H1 (cell line): Measurements from ENCODE around the gene SLC25A38.
"Not testable (repeated sequence)": the region's sequence is repeated elsewhere in the genome, so short reads cannot be mapped to it uniquely, and the experiment has no call there.

Source experiments
- CHD2 ChIP-seq: IDR thresholded peaks from 2 replicates; pipeline ENCODE4 v1.6.1; 2012; ENCODE audit warnings: low read length, improper control_type of control experiment
- CREB1 ChIP-seq: IDR thresholded peaks from 2 replicates; pipeline ENCODE4 v1.6.1; 2012; ENCODE audit warnings: inconsistent platforms
- EP300 ChIP-seq, 2 experiments: IDR thresholded peaks; 1 replicate in 1 of 2; 2 replicates in 1 of 2; pipeline ENCODE4 v1.6.1; 2011 to 2012; ENCODE audit warnings: low read depth in 2 of 2, low read length in 2 of 2, mild to moderate bottlenecking in 2 of 2, borderline replicate concordance in 1 of 2, inconsistent platforms in 1 of 2, moderate library complexity in 1 of 2
- GABPA ChIP-seq: IDR thresholded peaks from 2 replicates; pipeline ENCODE4 v1.6.1; 2011; ENCODE audit warnings: mild to moderate bottlenecking, low read length, moderate library complexity, borderline replicate concordance; ENCODE audit not compliant: insufficient read depth
- POLR2A ChIP-seq, 2 experiments: IDR thresholded peaks; 1 replicate in 1 of 2; 2 replicates in 1 of 2; pipeline ENCODE4 v1.6.1; 2011; ENCODE audit warnings: low read depth in 2 of 2, low read length in 2 of 2, mild to moderate bottlenecking in 2 of 2; ENCODE audit errors: control extremely low read depth in 1 of 2
- SRF ChIP-seq: IDR thresholded peaks from 2 replicates; pipeline ENCODE4 v1.6.1; 2011; ENCODE audit warnings: mild to moderate bottlenecking, low read depth, low read length, moderate library complexity
- ZNF274 ChIP-seq: IDR thresholded peaks from 2 replicates; pipeline ENCODE4 v1.7.0; 2012; ENCODE audit warnings: low read length, borderline replicate concordance; ENCODE audit errors: extremely low read depth
- TF ChIP-seq, protein P1 (sequence below), 3 experiments: IDR thresholded peaks; 1 replicate in 2 of 3; 2 replicates in 1 of 3; pipeline versions ENCODE4 v1.5.1 to v1.6.1; 2011; ENCODE audit warnings: low read length in 3 of 3, mild to moderate bottlenecking in 3 of 3, inconsistent platforms in 2 of 3, low read depth in 1 of 3, moderate library complexity in 1 of 3; ENCODE audit not compliant: insufficient read depth in 1 of 3; ENCODE audit errors: control extremely low read depth in 1 of 3
- TF ChIP-seq, protein P2 (sequence below): IDR thresholded peaks from 2 replicates; pipeline ENCODE4 v1.6.1; 2011; ENCODE audit warnings: low read length, improper control_type of control experiment

DNA sequence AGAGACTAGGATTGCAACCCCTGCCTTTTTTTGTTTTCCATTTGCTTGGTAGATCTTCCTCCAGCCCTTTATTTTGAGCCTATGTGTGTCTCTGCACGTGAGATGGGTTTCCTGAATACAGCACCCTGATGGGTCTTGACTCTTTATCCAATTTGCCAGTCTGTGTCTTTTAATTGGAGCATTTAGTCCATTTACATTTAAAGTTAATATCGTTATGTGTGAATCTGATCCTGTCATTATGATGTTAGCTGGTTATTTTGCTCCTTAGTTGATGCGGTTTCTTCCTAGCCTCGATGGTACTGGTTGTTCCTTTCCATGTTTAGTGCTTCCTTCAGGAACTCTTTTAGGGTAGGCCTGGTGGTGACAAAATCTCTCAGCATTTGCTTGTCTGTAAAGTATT, 12.7 kb upstream of the SLC25A38 start:
- TF ChIP-seq, protein P1, sequence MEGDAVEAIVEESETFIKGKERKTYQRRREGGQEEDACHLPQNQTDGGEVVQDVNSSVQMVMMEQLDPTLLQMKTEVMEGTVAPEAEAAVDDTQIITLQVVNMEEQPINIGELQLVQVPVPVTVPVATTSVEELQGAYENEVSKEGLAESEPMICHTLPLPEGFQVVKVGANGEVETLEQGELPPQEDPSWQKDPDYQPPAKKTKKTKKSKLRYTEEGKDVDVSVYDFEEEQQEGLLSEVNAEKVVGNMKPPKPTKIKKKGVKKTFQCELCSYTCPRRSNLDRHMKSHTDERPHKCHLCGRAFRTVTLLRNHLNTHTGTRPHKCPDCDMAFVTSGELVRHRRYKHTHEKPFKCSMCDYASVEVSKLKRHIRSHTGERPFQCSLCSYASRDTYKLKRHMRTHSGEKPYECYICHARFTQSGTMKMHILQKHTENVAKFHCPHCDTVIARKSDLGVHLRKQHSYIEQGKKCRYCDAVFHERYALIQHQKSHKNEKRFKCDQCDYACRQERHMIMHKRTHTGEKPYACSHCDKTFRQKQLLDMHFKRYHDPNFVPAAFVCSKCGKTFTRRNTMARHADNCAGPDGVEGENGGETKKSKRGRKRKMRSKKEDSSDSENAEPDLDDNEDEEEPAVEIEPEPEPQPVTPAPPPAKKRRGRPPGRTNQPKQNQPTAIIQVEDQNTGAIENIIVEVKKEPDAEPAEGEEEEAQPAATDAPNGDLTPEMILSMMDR (IDR thresholded peaks at IDR 0.05; ENCODE audit: control extremely low read depth in 1 of 3, insufficient read depth in 1 of 3, low read depth in 1 of 3, low read length in 3 of 3) = not testable (repeated sequence)
- not testable (repeated sequence) for TF ChIP-seq POLR2A (IDR thresholded peaks at IDR 0.05; ENCODE audit: control extremely low read depth in 1 of 2, low read depth in 2 of 2, low read length in 2 of 2); ZNF274; SRF; CREB1; CHD2; EP300 (IDR thresholded peaks at IDR 0.05; ENCODE audit: borderline replicate concordance in 1 of 2, low read depth in 2 of 2, low read length in 2 of 2); GABPA
- TF ChIP-seq, protein P2, sequence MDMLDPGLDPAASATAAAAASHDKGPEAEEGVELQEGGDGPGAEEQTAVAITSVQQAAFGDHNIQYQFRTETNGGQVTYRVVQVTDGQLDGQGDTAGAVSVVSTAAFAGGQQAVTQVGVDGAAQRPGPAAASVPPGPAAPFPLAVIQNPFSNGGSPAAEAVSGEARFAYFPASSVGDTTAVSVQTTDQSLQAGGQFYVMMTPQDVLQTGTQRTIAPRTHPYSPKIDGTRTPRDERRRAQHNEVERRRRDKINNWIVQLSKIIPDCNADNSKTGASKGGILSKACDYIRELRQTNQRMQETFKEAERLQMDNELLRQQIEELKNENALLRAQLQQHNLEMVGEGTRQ = not testable (repeated sequence)
